Measurements from ENCODE around the gene WDR6. TPM values are rescaled to one million over a fixed set of nuclear protein-coding genes. Genes with fewer than 3 reads are reported as not detected.

WDR6 gene
- total RNA-seq (2021) (157 and 159 TPM in 2 replicates), Bru-seq, nascent RNA (percentile 79 among the genes with signal in this experiment), BruChase-seq, experiment 1, labeled RNA remaining after a 2-hour chase (percentile 96 among the genes with signal in this experiment), BruChase-seq, experiment 2, labeled RNA remaining after a 6-hour chase (percentile 99 among the genes with signal in this experiment)
- long read RNA-seq, full-length matches to known transcripts = 77 of 96 reads
- long read RNA-seq, partial matches to known transcripts = 0 of 96 reads
- long read RNA-seq, other reads (novel, unspliced or antisense) = 19 of 96 reads

- peak within 1 kb of the TSS; percentile 87 for H3K27ac ChIP-seq
- no TSS peak for BruUV-seq (replicated peaks)
- POLR2A ChIA-PET (ENCODE audit: unreplicated experiment) = interaction anchor here (0.5 to 1.6 kb wide), 13 partner anchors 9 to 561 kb away, joined by 3 to 22 read pairs (median 6); partner anchors contain the start of genes ATRIP, IMPDH2, IP6K2 and NDUFAF3
- DNase-seq = peak; percentile 90 to 97
- CTCF ChIA-PET = interaction anchor here (0.5 to 1.4 kb wide), 4 partner anchors 19 to 265 kb away, joined by 3 to 17 read pairs (median 5); partner anchors contain the start of genes P4HTM and QRICH1
- H2AFZ ChIP-seq = peak within 1 kb of the TSS; percentile 79
- peaks cover 27% of the 10 kb centered on the region for H3K79me2 ChIP-seq (ENCODE audit: low read depth)
- no peaks in the 10 kb centered on the region for H3K9me3 ChIP-seq (ENCODE audit: insufficient read depth, low read depth)
- peak within 1 kb of the TSS; percentile 81 for H3K4me3 ChIP-seq
- H3K9me2 ChIP-seq (ENCODE audit: insufficient read depth) = no peaks in the 10 kb centered on the region
- peak within 1 kb of the TSS; percentile 84 for H3K4me2 ChIP-seq
- no peaks in the 10 kb centered on the region for H3K36me3 ChIP-seq (ENCODE audit: low read depth)
- TF ChIP-seq CTCF (conservative IDR thresholded peaks at IDR 0.05) (peak; percentile 60), EZH2 (IDR thresholded peaks at IDR 0.05; ENCODE audit: low read depth) (no peak)
- H3K27me3 ChIP-seq (ENCODE audit: insufficient read depth, low read depth) = no peaks in the 10 kb centered on the region
- H3K4me1 ChIP-seq (replicated peaks; ENCODE audit: insufficient read depth) = peaks cover 9% of the 10 kb centered on the region; the same call in 1 of the 2 replicates
- intact Hi-C loops (cut with micrococcal nuclease; ENCODE audit: unreplicated experiment) = loop anchor here (1.0 to 10.0 kb wide), 2 partner anchors 87 to 562 kb away; partner anchors contain the start of genes ATRIP, CCDC51, QRICH1 and TMA7
- peaks cover 26% of the 10 kb centered on the region for H4K20me1 ChIP-seq (ENCODE audit: insufficient read depth)
- H3F3A ChIP-seq (ENCODE audit: insufficient read depth, low read depth) = peaks cover 5% of the 10 kb centered on the region; the same call in 1 of the 2 replicates
Measured at GRCh38 chr3:49007068-49007770, at the start of gene WDR6. TSS of gene WDR6 (plus strand) at chr3:49007391. CDS start at chr3:49007432, 41 bp downstream.

- Histone ChIP-seq H3K9me3 (ENCODE audit: insufficient read depth, low read depth) (no peaks in the 10 kb centered on the region), H2AFZ (no peak overlapping the region), H3K4me1 (replicated peaks; ENCODE audit: insufficient read depth) (no peaks in the 10 kb centered on the region), H3F3A (ENCODE audit: insufficient read depth, low read depth) (no peaks in the 10 kb centered on the region; the same call in 1 of the 2 replicates), H3K4me3 (no peak overlapping the region), H4K20me1 (ENCODE audit: insufficient read depth) (peaks cover 21% of the 10 kb centered on the region), H3K36me3 (ENCODE audit: low read depth) (no peaks in the 10 kb centered on the region; the same call in 1 of the 2 replicates), H3K27me3 (ENCODE audit: insufficient read depth, low read depth) (no peaks in the 10 kb centered on the region), H3K79me2 (ENCODE audit: low read depth) (no peaks in the 10 kb centered on the region), H3K27ac (no peak overlapping the region), H3K4me2 (no peak overlapping the region), H3K9me2 (ENCODE audit: insufficient read depth) (no peaks in the 10 kb centered on the region)
- TF ChIP-seq EZH2 (IDR thresholded peaks at IDR 0.05; ENCODE audit: low read depth) (no peak), CTCF (conservative IDR thresholded peaks at IDR 0.05) (no peak)
- intact Hi-C loops (cut with micrococcal nuclease; ENCODE audit: unreplicated experiment) = no loop called here
- ChIA-PET POLR2A (ENCODE audit: unreplicated experiment) (interaction anchor here (0.5 kb wide), 1 partner anchor 20 kb away, joined by 4 read pairs; no protein-coding TSS in a partner anchor), CTCF (no interaction called here)
- BruUV-seq (replicated peaks) = no TSS peak
- DNase-seq = no peak
Measured at GRCh38 chr3:48960841-48961413, 46.3 kb upstream of the WDR6 start.

- CTCF ChIA-PET = no interaction called here
- no TSS peak for BruUV-seq (replicated peaks)
- Histone ChIP-seq H4K20me1 (ENCODE audit: insufficient read depth) (peaks cover 21% of the 10 kb centered on the region), H3K27me3 (ENCODE audit: insufficient read depth, low read depth) (no peaks in the 10 kb centered on the region), H3K27ac (no peak overlapping the region), H2AFZ (no peak overlapping the region), H3K9me2 (ENCODE audit: insufficient read depth) (no peaks in the 10 kb centered on the region), H3K36me3 (ENCODE audit: low read depth) (no peaks in the 10 kb centered on the region; the same call in 1 of the 2 replicates), H3K9me3 (ENCODE audit: insufficient read depth, low read depth) (no peaks in the 10 kb centered on the region), H3K4me2 (no peak overlapping the region), H3K4me1 (replicated peaks; ENCODE audit: insufficient read depth) (no peaks in the 10 kb centered on the region), H3K4me3 (no peak overlapping the region), H3F3A (ENCODE audit: insufficient read depth, low read depth) (no peaks in the 10 kb centered on the region; the same call in 1 of the 2 replicates), H3K79me2 (ENCODE audit: low read depth) (no peaks in the 10 kb centered on the region)
- POLR2A ChIA-PET (ENCODE audit: unreplicated experiment) = no interaction called here
- no peak for DNase-seq
- intact Hi-C loops (cut with micrococcal nuclease; ENCODE audit: unreplicated experiment) = no loop called here
- TF ChIP-seq EZH2 (IDR thresholded peaks at IDR 0.05; ENCODE audit: low read depth) (no peak), CTCF (conservative IDR thresholded peaks at IDR 0.05) (no peak)
Measured at GRCh38 chr3:48962340-48962739, 44.9 kb upstream of the WDR6 start.

Measured in PC-9 (cell line).